SK-N-SH (cell line): ENCODE measurements around the gene CST6.

ENCODE experiments used
- CHD2 ChIP-seq: fragments of 150-350 bp; IDR thresholded peaks from 2 replicates; pipeline ENCODE4 v1.6.1; 2018; ENCODE audit warnings: low read length; ENCODE audit not compliant: partially characterized antibody
- CTCF ChIP-seq: fragments of 200-600 bp; sonication (generic); IDR thresholded peaks from 2 replicates; pipeline ENCODE4 v1.6.1; 2017; ENCODE audit warnings: antibody characterized with exemption, mild to moderate bottlenecking, moderate library complexity
- EP300 ChIP-seq, 2 experiments: IDR thresholded peaks; 2 replicates each; pipeline versions ENCODE4 v1.4.0 to v1.6.1; 2012; ENCODE audit warnings: borderline replicate concordance in 1 of 2, low read depth in 1 of 2, low read length in 1 of 2
- EZH2phosphoT487 ChIP-seq: fragments of 200-600 bp; sonication (generic); IDR thresholded peaks from 2 replicates; pipeline ENCODE4 v1.6.1; 2017; ENCODE audit warnings: low read depth, mixed run types, mild to moderate bottlenecking, antibody characterized with exemption, moderate library complexity, borderline replicate concordance
- FOXM1 ChIP-seq: IDR thresholded peaks from 2 replicates; pipeline ENCODE4 v1.4.0; 2012; ENCODE audit warnings: low read depth, mild to moderate bottlenecking
- MAX ChIP-seq: IDR thresholded peaks from 2 replicates; pipeline ENCODE4 v1.4.0; 2012; ENCODE audit warnings: low read depth
- MXI1 ChIP-seq: IDR thresholded peaks from 2 replicates; pipeline ENCODE4 v1.6.1; 2012; ENCODE audit warnings: mild to moderate bottlenecking, low read depth, low read length, improper control_type of control experiment
- POLR2AphosphoS5 ChIP-seq: IDR thresholded peaks from 2 replicates; pipeline ENCODE4 v1.6.1; 2012; ENCODE audit warnings: low read depth, low read length
- REST ChIP-seq: IDR thresholded peaks from 2 replicates; pipeline ENCODE4 v1.6.1; 2012; ENCODE audit warnings: mild to moderate bottlenecking, low read depth, low read length, moderate library complexity
- TAF1 ChIP-seq: IDR thresholded peaks from 2 replicates; pipeline ENCODE4 v1.6.1; 2012; ENCODE audit warnings: low read depth, mild to moderate bottlenecking, low read length, moderate library complexity, borderline replicate concordance
- USF1 ChIP-seq: IDR thresholded peaks from 2 replicates; pipeline ENCODE4 v1.4.0; 2012; ENCODE audit warnings: low read depth, borderline replicate concordance
- USF2 ChIP-seq: fragments of 150-350 bp; IDR thresholded peaks from 2 replicates; pipeline ENCODE4 v1.6.1; 2017; ENCODE audit warnings: antibody characterized with exemption, low read length, low read depth, borderline replicate concordance
- YY1 ChIP-seq: IDR thresholded peaks from 2 replicates; pipeline ENCODE4 v1.4.0; 2012; ENCODE audit warnings: low read depth, mild to moderate bottlenecking

- TF ChIP-seq EP300 (IDR thresholded peaks at IDR 0.05; ENCODE audit: borderline replicate concordance in 1 of 2, low read depth in 1 of 2, low read length in 1 of 2) (no peak), CTCF (no peak), YY1 (no peak), REST (no peak), USF1 (no peak), MXI1 (no peak), FOXM1 (no peak), POLR2AphosphoS5 (no peak), USF2 (no peak), EZH2phosphoT487 (no peak), TAF1 (no peak), MAX (no peak), CHD2 (no peak)
Measured at GRCh38 chr11:65962141-65962564, 49.7 kb upstream of the CST6 start.
